A549 (cell line): ENCODE measurements around the gene TNNI3K.

Source experiments
- BHLHE40 ChIP-seq: IDR thresholded peaks from 2 replicates; pipeline ENCODE4 v1.6.1; 2012; ENCODE audit warnings: low read depth, low read length, inconsistent platforms
- FOXS1 ChIP-seq: fragments of 250-450 bp; sonication (Bioruptor Pico); IDR thresholded peaks from 2 replicates; pipeline ENCODE4 v1.5.0; 2020; ENCODE audit warnings: mild to moderate bottlenecking, moderate library complexity
- NFE2L2 ChIP-seq: fragments of 150-350 bp; conservative IDR thresholded peaks from 2 replicates; pipeline ENCODE4 v1.6.1; 2014; ENCODE audit warnings: low read length
- POLR2A ChIP-seq: IDR thresholded peaks from 2 replicates; pipeline ENCODE4 v1.6.1; 2012; ENCODE audit warnings: mild to moderate bottlenecking, low read length
- RCOR1 ChIP-seq: fragments of 150-350 bp; IDR thresholded peaks from 2 replicates; pipeline ENCODE4 v1.6.1; 2014; ENCODE audit warnings: antibody characterized with exemption, low read length, low read depth
- RNF2 ChIP-seq: fragments of 200-600 bp; sonication (generic); IDR thresholded peaks from 2 replicates; pipeline ENCODE4 v1.6.1; 2016; ENCODE audit warnings: low read depth, mild to moderate bottlenecking, antibody characterized with exemption, moderate library complexity, borderline replicate concordance
- TF ChIP-seq, protein P1 (sequence below): fragments of >200 bp; sonication (Bioruptor Twin); formaldehyde crosslinking; IDR thresholded peaks from 3 replicates; pipeline ENCODE4 v1.5.1; 2016
- TF ChIP-seq, protein P2 (sequence below): fragments of >200 bp; sonication (Bioruptor Twin); formaldehyde crosslinking; IDR thresholded peaks from 2 replicates; pipeline ENCODE4 v1.6.1; 2016
- TF ChIP-seq, protein P3 (sequence below): fragments of 450-650 bp; IDR thresholded peaks from 2 replicates; pipeline ENCODE4 v1.6.1; 2014; ENCODE audit warnings: antibody characterized with exemption
- TF ChIP-seq, protein P4 (sequence below): fragments of 200-600 bp; sonication (generic); IDR thresholded peaks from 2 replicates; pipeline ENCODE4 v1.6.1; 2016; ENCODE audit warnings: antibody characterized with exemption, mild to moderate bottlenecking, moderate library complexity
- TF ChIP-seq, protein P5 (sequence below): IDR thresholded peaks from 2 replicates; pipeline ENCODE4 v1.6.1; 2012

DNA sequence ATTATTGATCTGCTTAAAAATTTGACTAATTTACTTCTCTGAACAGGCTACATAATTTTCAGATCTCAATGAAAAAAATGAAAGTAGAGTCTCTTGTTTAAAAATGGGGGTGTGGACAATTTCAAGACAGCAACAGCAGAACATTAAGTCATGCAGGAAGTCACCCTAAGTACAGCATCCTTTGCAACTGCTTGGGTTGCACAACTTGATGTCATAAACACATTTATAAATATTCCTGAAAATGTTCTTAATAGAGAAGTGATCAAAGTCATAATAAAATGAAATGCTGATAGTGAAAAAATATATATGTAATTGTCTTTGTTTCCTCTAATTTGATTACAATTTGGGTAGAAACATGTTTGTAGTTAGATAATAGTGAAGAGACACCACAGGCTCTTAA is 79.3 kb downstream of the TNNI3K start:
- TF ChIP-seq, protein P1, sequence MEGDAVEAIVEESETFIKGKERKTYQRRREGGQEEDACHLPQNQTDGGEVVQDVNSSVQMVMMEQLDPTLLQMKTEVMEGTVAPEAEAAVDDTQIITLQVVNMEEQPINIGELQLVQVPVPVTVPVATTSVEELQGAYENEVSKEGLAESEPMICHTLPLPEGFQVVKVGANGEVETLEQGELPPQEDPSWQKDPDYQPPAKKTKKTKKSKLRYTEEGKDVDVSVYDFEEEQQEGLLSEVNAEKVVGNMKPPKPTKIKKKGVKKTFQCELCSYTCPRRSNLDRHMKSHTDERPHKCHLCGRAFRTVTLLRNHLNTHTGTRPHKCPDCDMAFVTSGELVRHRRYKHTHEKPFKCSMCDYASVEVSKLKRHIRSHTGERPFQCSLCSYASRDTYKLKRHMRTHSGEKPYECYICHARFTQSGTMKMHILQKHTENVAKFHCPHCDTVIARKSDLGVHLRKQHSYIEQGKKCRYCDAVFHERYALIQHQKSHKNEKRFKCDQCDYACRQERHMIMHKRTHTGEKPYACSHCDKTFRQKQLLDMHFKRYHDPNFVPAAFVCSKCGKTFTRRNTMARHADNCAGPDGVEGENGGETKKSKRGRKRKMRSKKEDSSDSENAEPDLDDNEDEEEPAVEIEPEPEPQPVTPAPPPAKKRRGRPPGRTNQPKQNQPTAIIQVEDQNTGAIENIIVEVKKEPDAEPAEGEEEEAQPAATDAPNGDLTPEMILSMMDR, result no peak
- TF ChIP-seq, protein P2, sequence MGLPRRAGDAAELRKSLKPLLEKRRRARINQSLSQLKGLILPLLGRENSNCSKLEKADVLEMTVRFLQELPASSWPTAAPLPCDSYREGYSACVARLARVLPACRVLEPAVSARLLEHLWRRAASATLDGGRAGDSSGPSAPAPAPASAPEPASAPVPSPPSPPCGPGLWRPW, result no peak
- TF ChIP-seq FOXS1 (no peak), RCOR1 (no peak), BHLHE40 (no peak), POLR2A (no peak), NFE2L2 (no peak), RNF2 (no peak)
- TF ChIP-seq, protein P3, sequence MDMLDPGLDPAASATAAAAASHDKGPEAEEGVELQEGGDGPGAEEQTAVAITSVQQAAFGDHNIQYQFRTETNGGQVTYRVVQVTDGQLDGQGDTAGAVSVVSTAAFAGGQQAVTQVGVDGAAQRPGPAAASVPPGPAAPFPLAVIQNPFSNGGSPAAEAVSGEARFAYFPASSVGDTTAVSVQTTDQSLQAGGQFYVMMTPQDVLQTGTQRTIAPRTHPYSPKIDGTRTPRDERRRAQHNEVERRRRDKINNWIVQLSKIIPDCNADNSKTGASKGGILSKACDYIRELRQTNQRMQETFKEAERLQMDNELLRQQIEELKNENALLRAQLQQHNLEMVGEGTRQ, result no peak
- TF ChIP-seq, protein P4, sequence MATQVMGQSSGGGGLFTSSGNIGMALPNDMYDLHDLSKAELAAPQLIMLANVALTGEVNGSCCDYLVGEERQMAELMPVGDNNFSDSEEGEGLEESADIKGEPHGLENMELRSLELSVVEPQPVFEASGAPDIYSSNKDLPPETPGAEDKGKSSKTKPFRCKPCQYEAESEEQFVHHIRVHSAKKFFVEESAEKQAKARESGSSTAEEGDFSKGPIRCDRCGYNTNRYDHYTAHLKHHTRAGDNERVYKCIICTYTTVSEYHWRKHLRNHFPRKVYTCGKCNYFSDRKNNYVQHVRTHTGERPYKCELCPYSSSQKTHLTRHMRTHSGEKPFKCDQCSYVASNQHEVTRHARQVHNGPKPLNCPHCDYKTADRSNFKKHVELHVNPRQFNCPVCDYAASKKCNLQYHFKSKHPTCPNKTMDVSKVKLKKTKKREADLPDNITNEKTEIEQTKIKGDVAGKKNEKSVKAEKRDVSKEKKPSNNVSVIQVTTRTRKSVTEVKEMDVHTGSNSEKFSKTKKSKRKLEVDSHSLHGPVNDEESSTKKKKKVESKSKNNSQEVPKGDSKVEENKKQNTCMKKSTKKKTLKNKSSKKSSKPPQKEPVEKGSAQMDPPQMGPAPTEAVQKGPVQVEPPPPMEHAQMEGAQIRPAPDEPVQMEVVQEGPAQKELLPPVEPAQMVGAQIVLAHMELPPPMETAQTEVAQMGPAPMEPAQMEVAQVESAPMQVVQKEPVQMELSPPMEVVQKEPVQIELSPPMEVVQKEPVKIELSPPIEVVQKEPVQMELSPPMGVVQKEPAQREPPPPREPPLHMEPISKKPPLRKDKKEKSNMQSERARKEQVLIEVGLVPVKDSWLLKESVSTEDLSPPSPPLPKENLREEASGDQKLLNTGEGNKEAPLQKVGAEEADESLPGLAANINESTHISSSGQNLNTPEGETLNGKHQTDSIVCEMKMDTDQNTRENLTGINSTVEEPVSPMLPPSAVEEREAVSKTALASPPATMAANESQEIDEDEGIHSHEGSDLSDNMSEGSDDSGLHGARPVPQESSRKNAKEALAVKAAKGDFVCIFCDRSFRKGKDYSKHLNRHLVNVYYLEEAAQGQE, result no peak
- TF ChIP-seq, protein P5, sequence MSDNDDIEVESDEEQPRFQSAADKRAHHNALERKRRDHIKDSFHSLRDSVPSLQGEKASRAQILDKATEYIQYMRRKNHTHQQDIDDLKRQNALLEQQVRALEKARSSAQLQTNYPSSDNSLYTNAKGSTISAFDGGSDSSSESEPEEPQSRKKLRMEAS, result no peak
